GM19099 (cell line): Measurements from ENCODE around the gene ADAP1.

ENCODE experiments used
- POLR2A ChIP-seq: IDR thresholded peaks from 3 replicates; pipeline ENCODE4 v1.6.1; 2011; ENCODE audit warnings: low read depth; ENCODE audit not compliant: insufficient read length; ENCODE audit errors: extremely low read depth

ADAP1 gene

DNA sequence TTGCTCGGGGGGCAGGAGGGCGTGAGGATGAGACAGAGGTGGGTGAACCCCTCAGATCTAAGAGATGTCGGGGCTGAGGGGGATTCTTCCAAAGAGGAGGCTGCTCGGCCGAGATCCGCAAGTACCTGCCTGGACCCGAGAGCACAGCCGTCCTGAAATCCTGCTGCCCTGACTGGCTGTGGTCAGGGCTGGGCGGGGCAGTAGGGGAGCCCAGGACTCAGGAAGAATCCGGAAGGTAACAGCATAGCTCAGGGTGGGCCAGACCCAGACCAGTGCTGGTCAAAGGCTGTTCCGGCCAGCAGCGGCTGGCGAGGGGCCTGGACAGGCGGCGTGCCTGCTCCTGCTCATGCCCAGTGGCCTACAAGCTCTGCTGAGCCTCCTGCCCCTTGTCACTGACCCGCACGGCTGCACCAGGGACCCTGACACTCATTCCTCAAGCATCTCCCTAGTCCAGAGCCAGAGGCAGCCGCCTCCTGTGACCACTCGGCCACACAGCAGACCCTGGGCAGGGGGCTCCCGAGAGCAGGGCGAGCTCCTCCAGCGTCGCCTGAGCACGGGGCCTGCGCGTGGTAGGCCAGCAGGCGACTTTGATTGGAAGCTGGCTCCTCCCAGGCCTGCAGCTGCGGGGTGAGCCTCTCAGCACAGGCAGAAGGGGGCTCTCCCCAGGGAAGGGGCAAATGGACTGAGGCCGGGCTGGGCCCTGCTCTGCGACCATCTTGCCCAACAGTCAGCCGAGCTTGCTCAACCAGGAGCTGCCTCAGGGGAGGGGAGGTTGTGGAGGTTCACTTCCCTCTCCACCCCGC, 3.1 kb upstream of the ADAP1 start:
- TF ChIP-seq POLR2A: no peak

DNA sequence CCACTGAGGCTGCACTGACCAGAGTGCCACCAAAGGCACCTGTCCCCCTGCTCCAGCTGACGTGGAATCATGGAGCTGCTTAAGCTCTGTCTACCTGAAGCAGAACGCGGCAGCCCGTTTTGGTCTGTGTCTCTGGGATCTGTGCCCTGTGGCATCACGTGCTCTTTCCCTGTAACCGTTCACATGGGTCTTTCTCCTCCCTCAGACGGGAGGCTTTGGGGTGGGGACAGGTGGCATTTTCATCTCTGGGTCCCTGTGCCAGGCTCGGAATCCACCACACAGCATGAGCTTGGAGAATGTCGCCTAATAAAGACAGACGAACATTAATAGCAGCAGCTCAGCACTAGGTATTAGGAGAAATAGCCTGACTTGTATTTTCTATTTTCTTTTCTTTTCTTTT, 1.6 kb upstream of the ADAP1 start:
- TF ChIP-seq POLR2A: no peak

DNA sequence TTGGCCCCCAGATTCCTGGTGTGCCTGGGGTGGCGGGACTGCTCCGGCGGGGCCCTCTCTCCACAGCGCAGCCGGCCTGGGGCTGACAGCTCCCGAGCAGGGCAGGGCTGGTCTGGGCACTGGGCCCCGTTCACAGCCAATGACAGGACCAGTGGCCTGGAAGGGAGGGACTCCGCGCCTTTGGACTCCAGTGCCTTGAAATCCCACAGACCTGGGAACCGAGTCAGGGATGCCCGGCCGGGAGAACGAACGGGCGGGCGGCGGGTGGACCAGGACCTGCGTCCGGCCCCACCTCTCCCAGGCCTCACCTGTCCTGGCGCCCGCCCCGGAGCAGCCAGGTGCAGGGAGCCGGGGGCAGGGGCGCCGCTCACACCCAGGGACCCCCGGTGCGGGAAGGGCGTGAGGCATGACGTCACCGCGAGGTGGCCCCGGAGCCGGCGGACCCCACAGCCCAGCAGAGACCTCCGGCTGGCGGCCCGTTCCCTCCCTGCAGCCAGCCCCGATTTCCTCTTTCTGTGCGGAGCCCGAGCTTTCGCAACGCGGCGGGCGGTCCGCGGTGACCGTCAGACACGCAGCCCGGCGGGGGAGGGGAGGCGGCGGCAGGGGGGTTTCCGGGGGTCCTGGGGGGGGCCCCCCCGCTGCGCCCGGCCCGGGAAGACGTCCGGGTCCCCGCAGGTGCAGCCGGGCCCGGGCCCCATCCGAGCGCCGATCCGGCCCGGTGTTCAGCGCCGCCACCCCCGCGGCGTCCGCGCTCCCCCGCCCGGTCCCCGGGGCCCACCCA, 743 bp downstream of the ADAP1 start:
- TF ChIP-seq POLR2A: no peak

DNA sequence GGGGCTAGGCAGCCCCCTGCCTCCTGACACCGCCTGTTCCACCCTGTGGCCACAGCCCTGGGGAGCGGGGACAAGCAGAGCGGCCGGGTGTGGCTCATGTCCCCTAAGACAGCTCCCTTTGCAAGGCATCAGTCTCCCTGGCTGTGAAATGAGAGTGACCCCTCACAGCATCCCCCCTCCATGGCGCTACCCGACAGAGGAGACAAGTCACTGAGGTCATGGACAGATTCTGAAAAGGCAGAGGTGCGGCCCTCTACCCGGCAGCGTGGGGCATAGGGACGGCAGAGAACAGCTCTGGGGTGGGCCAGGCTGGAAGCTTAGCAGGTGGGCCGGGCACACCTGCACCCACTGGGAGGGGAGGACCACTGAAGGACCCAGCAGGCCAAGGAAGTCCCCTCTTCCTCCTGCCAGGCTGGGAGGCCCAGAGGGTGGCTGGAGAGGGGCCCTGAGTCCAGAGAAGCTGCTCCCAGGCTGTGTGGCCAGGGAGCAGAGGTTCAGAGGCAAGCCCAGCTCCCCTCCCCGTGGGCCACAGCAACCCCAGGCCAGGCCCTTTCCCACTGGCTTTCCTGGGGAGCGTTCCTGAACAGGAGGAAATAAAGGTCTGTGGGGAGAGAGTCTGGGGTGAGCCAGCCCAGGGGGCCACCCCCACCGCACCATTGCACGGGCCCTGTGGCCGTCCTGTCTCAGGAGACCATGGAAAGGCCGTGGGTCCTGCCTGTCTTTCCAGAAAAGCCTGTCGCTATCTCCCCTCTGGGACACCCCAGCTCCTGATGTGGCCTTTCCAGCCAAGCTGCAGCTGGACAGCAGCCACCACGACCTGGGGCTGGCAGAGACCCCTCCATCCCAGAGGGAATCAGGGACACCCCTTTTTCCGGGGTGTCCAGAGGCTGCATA, 1.7 kb downstream of the ADAP1 start:
- TF ChIP-seq POLR2A: no peak

DNA sequence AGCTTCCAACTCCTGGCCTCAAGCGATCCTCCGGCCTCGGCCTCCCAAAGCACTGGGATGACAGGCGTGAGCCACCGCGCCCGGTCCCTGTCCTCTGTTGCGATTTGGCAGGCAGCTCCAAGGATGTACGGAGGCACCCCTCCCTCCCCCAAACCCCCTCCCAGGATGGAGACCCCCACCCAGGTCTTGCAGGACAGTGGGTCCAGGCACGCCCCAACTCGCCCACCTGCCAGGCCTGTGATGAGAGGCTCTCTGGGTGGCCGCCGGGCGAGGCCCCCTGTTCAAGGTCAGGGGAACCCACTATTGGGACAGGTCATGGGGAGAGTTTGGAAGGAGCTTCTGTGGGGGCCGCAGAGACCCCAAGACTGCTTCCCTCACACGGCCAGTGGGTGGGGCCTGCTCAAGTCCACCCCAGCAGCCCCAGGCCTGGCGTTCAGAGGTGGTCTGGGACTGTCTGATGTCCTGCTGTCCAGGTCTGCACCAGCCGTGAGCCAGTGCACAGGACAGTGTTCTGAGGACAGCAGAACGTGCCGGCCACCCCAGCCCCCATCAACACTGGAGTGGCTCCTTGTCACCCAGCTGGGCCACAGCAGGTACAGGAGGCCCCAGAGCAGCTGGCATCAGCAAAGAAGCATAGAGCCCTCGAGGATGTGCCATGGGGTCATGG, 2.5 kb downstream of the ADAP1 start:
- no peak for TF ChIP-seq POLR2A

DNA sequence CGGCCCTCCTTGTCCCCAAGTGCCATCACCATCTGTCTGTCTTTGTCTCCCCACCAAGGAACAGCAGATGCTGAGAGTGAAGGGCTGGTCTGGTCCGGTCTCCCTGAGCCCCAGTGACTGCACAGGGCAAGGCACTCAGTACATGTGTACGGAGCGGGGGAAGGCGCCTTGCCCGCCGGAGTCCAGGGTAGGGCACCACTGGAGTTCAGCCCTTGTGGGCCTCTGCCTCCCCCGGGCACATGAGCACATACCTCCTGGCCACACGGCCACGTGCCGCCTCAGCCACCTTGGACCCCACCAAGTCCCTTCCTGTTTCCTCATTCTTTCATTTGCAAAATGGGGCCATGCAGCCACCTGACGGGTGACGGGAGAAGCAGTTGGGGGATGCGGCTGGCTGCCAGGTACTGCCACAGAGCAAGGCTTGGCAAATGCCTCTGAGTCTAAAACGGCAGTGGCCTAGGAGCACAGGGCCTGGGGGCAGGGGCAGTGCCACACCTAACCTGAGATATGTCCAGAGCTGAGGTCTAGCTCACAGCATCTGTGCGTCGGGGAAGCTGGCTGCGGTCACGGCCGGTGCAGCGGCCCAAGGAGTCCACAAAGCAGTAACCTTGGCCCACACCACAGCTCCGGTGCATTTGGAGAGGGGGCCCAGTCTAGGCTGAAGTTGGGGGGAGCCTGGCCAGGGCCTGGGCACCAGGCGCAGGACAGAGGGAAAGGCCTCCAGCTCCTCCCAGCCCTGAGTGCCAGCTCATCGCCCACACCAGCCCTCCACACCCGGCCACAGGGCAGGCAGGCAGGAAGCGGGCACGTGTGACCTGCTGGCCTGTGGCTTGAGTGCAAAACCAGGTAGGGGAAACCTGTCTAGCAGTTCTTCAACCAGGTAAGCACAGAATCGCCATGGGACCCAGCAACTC, 5.2 kb downstream of the ADAP1 start:
- TF ChIP-seq POLR2A: no peak

DNA sequence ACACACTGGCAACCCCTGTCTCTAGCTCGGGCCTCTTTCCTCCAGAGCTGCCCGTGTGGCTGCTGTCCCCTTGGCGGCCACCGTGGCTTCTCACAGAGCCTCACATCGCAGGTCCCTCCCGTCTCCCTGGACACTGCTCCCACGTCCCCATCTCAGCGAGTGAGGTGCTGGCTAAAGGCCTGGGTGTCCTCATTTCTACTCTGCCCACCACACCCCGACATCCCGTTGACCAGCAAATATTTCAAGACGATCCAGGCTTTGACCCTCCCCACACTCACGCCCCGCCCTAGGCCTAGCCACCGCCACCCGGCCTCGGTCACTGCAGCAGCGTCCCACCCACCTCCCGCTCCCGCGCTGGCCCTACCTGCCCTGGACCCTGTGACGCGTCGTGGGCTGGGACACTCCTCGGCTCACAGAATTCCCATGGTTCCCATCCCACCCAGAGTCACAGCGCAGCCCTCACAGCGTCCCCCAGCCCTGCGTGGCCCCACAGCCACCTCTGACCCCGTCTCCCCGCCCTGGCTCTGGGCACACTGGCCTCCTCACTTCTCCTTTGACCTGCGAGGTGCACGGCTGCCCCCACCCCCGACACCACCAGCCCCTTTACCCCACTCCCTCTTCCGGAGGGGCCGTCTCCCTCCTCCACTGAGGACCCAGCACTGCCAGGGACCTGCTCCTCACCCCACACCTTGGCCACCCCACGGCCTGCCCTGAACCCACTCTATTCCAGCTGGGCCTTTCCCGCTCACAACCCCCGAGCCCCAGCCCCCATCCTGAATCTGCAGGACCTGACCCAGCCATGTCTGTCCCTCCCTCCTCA, 6.9 kb downstream of the ADAP1 start:
- TF ChIP-seq POLR2A: no peak

DNA sequence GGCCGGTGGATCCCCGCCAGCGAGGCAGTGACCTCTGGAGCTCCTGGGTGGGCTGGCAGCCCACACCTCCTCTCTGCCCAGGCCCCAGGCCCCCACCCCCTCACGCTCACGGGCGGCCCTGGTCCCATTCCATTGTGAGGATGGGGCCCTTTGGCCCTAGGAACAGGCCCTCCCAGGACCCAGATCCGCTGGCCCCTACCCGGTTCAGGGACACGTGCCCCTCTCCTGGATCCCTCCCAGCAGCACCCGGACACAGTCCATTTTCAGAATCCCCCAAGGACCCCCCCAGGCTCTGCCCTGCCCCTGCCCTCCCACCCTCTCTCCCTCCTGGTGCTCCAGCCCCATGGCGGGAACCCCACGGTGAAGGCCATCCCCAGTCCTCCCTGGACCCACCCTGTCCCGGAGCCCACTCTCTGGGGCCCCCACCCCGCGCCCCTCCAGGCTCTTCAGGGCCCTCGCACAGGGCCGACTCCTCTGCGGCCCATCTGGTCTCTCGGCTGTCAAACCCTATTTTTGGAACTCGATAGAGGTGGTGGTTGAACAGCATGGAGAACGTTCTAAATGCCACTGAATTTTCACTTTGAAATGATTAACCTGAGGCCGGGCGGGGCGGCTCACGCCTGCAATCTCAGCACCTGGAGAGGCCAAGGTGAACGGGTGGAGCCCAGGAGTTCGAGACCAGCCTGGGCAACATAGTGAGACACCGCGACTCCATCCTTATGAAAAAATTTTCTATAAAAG, 8.1 kb downstream of the ADAP1 start:
- no peak for TF ChIP-seq POLR2A

DNA sequence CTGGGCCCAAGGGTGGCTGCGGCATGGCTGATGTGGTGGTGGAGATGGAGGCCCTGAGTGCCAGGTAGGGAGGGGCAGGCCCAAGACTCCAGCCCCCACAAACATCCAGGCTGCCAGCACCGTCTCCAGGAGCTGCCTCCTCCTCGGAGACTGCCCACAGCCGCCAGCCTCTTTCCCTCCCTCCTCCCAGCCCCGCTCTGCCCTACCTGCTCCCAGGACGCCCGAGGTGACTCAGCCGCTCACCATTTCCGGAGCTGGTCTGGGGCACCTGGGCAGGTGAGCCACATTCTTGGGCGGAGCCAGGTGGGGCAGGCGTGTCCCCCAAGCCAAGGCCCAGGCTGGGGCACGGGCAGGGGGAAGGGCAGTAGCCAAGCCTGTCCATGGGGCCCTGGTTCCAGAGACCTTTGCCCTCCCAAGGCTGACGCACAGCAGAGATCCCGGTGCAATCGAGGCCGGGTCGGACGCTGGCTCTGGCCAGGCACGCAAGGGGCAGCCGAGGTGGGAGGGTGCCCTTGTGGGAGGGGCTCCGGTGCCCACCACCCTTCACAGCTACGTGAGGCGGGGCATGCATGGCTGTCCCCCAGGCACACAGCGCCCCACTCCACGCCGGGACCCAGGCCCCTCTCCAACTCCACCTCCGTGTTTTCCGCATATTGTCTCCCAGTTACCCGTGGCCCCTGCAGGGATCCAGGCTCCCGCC, 8.8 kb downstream of the ADAP1 start:
- no peak for TF ChIP-seq POLR2A

DNA sequence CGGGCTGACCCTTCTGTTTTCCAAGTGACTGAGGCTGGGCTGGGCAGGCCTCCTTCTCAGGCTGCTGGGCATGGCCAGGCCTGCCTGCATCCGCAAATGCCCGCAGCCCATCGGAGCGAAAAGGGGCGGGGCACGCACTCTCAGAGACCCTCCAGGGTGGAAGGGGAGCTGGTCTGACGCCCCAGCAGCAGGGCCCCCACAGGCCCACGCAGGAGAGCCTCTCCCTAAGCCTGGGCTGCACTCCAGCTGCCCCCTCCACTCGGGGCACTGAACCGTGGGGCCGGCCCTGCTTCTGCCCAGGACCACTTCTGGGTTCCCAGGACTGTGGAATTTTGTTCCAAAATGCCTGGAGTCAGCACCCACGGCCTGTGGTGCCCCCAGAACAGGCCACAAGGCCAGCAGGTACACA, 9.3 kb downstream of the ADAP1 start:
- no peak for TF ChIP-seq POLR2A

DNA sequence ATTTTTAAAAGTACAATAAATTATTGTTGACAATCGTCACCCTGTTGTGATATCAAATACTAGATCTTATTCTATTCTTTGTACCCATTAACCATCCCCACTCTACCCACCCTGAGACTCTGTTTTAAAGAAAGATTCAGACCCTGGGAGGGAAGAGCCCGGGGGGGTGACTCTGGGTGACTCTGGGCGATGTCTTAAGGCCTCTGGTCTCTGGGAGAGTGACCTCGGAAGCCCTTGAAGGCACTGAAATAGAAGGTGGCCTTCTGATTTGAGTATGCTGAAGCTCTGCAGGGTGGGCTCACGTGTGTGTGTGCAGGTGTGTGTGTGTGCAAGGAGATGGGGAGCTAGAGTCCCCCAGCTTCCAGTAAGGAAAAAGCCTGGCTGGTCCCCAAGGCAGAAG, 9.7 kb downstream of the ADAP1 start:
- no peak for TF ChIP-seq POLR2A
